Keratinocyte (primary cell): ENCODE measurements around the gene ITGB3. TPM values are rescaled to one million over a fixed set of nuclear protein-coding genes. Genes with fewer than 3 reads are reported as not detected.

ENCODE experiments used
- DNase-seq: peaks from one replicate; pipeline ENCODE4 v3.0.0-alpha.2; 2011; ENCODE audit warnings: low read depth, missing footprints, low spot score
- FAIRE-seq: peaks from 2 replicates; lab custom pipeline; 2011; peaks lifted over from hg19 to GRCh38; lab: Jason Lieb, UNC
- H2AFZ ChIP-seq: 2 replicates; pipeline ENCODE4 v1.6.0; 2012; ENCODE audit warnings: low read length, control low read depth, inconsistent platforms; ENCODE audit not compliant: control insufficient read depth
- H3K27ac ChIP-seq: 2 replicates; pipeline ENCODE4 v1.5.1; 2011; ENCODE audit warnings: low read length; ENCODE audit not compliant: control insufficient read depth, insufficient read depth
- H3K27me3 ChIP-seq: 3 replicates; pipeline ENCODE4 v1.6.0; 2011; ENCODE audit warnings: low read length; ENCODE audit not compliant: control insufficient read depth, insufficient read depth; ENCODE audit errors: extremely low read depth
- H3K36me3 ChIP-seq, 2 experiments: 2 replicates in 1 of 2; 3 replicates in 1 of 2; pipeline ENCODE4 v1.5.1; 2011; ENCODE audit warnings: low read length in 2 of 2, mild to moderate bottlenecking in 1 of 2; ENCODE audit not compliant: control insufficient read depth in 2 of 2, insufficient read depth in 2 of 2; ENCODE audit errors: extremely low read depth in 1 of 2
- H3K4me1 ChIP-seq: 3 replicates; pipeline ENCODE4 v1.5.1; 2011; ENCODE audit warnings: low read length; ENCODE audit not compliant: control insufficient read depth, insufficient read depth; ENCODE audit errors: extremely low read depth
- H3K4me2 ChIP-seq: 3 replicates; pipeline ENCODE4 v1.6.0; 2011; ENCODE audit warnings: low read depth, low read length; ENCODE audit not compliant: control insufficient read depth, insufficient read depth; ENCODE audit errors: extremely low read depth
- H3K4me3 ChIP-seq, 3 experiments: fragments of 200-600 bp in 1 of 3; sonication (generic) in 1 of 3; 2 replicates in 2 of 3; 3 replicates in 1 of 3; pipeline ENCODE4 v1.5.1; 2011 to 2016; ENCODE audit warnings: low read length in 3 of 3, mild to moderate bottlenecking in 3 of 3, control low read depth in 2 of 3, inconsistent platforms in 1 of 3, low read depth in 1 of 3, mixed read lengths in 1 of 3, mixed run types in 1 of 3, moderate library complexity in 1 of 3; ENCODE audit not compliant: control insufficient read depth in 2 of 3, insufficient read depth in 2 of 3; ENCODE audit errors: extremely low read depth in 1 of 3
- H3K79me2 ChIP-seq: 2 replicates; pipeline ENCODE4 v1.6.0; 2012; ENCODE audit warnings: low read length; ENCODE audit not compliant: control insufficient read depth, insufficient read depth
- H3K9ac ChIP-seq: 3 replicates; pipeline ENCODE4 v1.6.0; 2011; ENCODE audit warnings: low read length; ENCODE audit not compliant: control insufficient read depth, insufficient read depth; ENCODE audit errors: extremely low read depth
- H3K9me1 ChIP-seq: 3 replicates; pipeline ENCODE4 v1.6.0; 2011; ENCODE audit warnings: low read length; ENCODE audit not compliant: control insufficient read depth, insufficient read depth; ENCODE audit errors: extremely low read depth
- H3K9me3 ChIP-seq: 2 replicates; pipeline ENCODE4 v1.5.1; 2012; ENCODE audit warnings: low read depth, low read length; ENCODE audit not compliant: control insufficient read depth
- H4K20me1 ChIP-seq: 3 replicates; pipeline ENCODE4 v1.6.0; 2011; ENCODE audit warnings: low read length; ENCODE audit not compliant: control insufficient read depth, insufficient read depth; ENCODE audit errors: extremely low read depth
- EZH2 ChIP-seq: IDR thresholded peaks from one replicate; pipeline ENCODE4 v1.6.1; 2012; ENCODE audit warnings: inconsistent platforms, mild to moderate bottlenecking, low read length, moderate library complexity
- dilution Hi-C: fragments of 300-500 bp; cut with MboI; formaldehyde crosslinking; loops from one replicate; pipeline ENCODE4 v1.7.0; 2020; ENCODE audit warnings: low sequenced_read_pairs; ENCODE audit not compliant: extremely low pct_ligation_motif_present
- polyA plus RNA-seq, 5 experiments: library from polyadenylated mRNA; depleted of rRNA in 3 of 5; stranded (reverse) in 3 of 5; stranded (forward) in 1 of 5; unstranded in 1 of 5; fragments of >200 nt; gene quantifications; 1 replicate in 1 of 5; 2 replicates in 3 of 5; 3 replicates in 1 of 5; pipeline versions ENCODE4 v1.2.1 to v1.2.3, GENCODE V29; 2011 to 2012; ENCODE audit warnings: missing spikeins in 2 of 5, low read depth in 1 of 5, low replicate concordance in 1 of 5
- TF ChIP-seq, protein P1 (sequence below), 3 experiments: IDR thresholded peaks in 1 of 3; conservative IDR thresholded peaks in 1 of 3; optimal IDR thresholded peaks in 1 of 3; 2 replicates in 2 of 3; 3 replicates in 1 of 3; pipeline versions ENCODE3 to v1.5.1; 2011; ENCODE audit warnings: low read length in 3 of 3, mild to moderate bottlenecking in 3 of 3, moderate library complexity in 2 of 3, control low read depth in 1 of 3, inconsistent platforms in 1 of 3; ENCODE audit not compliant: insufficient read depth in 2 of 3; ENCODE audit errors: extremely low read depth in 1 of 3

Gene ITGB3
- polyA plus RNA-seq, 1 donor (not counting 4 experiments of a cell fraction or from before 2014, with no cell fraction given) = not detected

- no peak for TF ChIP-seq EZH2
- TF ChIP-seq, protein P1, sequence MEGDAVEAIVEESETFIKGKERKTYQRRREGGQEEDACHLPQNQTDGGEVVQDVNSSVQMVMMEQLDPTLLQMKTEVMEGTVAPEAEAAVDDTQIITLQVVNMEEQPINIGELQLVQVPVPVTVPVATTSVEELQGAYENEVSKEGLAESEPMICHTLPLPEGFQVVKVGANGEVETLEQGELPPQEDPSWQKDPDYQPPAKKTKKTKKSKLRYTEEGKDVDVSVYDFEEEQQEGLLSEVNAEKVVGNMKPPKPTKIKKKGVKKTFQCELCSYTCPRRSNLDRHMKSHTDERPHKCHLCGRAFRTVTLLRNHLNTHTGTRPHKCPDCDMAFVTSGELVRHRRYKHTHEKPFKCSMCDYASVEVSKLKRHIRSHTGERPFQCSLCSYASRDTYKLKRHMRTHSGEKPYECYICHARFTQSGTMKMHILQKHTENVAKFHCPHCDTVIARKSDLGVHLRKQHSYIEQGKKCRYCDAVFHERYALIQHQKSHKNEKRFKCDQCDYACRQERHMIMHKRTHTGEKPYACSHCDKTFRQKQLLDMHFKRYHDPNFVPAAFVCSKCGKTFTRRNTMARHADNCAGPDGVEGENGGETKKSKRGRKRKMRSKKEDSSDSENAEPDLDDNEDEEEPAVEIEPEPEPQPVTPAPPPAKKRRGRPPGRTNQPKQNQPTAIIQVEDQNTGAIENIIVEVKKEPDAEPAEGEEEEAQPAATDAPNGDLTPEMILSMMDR (optimal IDR thresholded peaks at IDR 0.05 in 1 of 3, IDR thresholded peaks at IDR 0.05 in 1 of 3, conservative IDR thresholded peaks at IDR 0.05 in 1 of 3; ENCODE audit: extremely low read depth in 1 of 3, insufficient read depth in 2 of 3, low read length in 3 of 3) = no peak
Observed at GRCh38 chr17:47218896-47219430, 34.7 kb upstream of the ITGB3 start.

DNA sequence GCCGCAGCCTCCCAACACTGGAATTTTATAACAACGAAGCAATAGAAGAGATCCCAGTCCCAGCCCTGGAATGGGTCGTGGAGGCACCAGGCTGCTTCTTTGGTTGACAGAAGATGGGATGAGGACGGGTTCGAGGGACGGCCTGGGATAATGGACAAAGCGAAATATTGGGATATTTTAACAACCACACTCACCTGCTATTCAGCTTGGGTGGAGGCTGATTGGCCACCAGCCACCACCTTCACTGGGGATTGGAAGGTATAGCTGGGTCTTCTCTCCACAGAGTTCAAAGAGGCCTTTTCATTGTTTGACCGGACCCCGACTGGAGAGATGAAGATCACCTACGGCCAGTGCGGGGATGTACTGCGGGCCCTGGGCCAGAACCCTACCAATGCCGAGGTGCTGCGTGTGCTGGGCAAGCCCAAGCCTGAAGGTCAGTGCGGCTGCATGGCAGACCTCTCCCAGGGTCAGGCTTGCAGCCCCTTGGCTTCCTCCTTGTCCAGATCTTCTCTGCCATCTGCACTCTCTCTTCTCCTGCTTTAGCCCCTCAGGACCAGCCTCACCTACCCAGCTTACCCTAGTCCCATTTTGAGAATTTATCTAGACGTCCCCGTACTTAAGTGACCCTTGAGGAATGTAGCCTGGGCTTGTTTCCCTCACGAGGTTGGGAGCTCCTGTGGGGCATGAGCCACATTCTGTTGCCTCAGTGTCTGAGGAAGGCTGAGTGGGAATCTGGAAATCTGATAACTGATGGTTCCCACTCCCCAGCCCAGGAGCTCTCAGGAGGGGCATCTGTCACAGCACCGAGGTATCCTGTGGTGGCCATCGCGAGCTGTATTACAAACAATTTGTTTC is 33.8 kb upstream of the ITGB3 start:
- no peaks in the 10 kb centered on the region for H3K27me3 ChIP-seq
- dilution Hi-C loops = no loop called here

More at GRCh38 chr17:47218896-47219430, 34.7 kb upstream of the ITGB3 start:
- H3K9ac ChIP-seq = no peak overlapping the region
- no peaks in the 10 kb centered on the region for H3K9me3 ChIP-seq
- no peaks in the 10 kb centered on the region for H3K79me2 ChIP-seq
- H2AFZ ChIP-seq = no peak overlapping the region
- DNase-seq (no peak), FAIRE-seq (no peak)
- H3K27me3 ChIP-seq = no peaks in the 10 kb centered on the region
- peaks cover 10% of the 10 kb centered on the region for H3K4me1 ChIP-seq
- dilution Hi-C loops = no loop called here
- H4K20me1 ChIP-seq = no peaks in the 10 kb centered on the region
- H3K4me2 ChIP-seq = no peak overlapping the region
- no peaks in the 10 kb centered on the region for H3K36me3 ChIP-seq
- no peak overlapping the region for H3K27ac ChIP-seq
- no peak overlapping the region for H3K4me3 ChIP-seq
- no peaks in the 10 kb centered on the region for H3K9me1 ChIP-seq

More for the DNA sequence above, 33.8 kb upstream of the ITGB3 start:
- no peak for FAIRE-seq
- Histone ChIP-seq H3K36me3 (no peaks in the 10 kb centered on the region), H3K79me2 (no peaks in the 10 kb centered on the region), H3K9me3 (no peaks in the 10 kb centered on the region), H3K4me2 (no peak overlapping the region), H3K4me1 (peaks cover 13% of the 10 kb centered on the region), H2AFZ (no peak overlapping the region), H3K9ac (no peak overlapping the region), H3K4me3 (no peak overlapping the region), H4K20me1 (no peaks in the 10 kb centered on the region), H3K27ac (no peak overlapping the region), H3K9me1 (no peaks in the 10 kb centered on the region)
- DNase-seq = no peak
- TF ChIP-seq, protein P1 (optimal IDR thresholded peaks at IDR 0.05 in 1 of 3, IDR thresholded peaks at IDR 0.05 in 1 of 3, conservative IDR thresholded peaks at IDR 0.05 in 1 of 3; ENCODE audit: extremely low read depth in 1 of 3, insufficient read depth in 2 of 3, low read length in 3 of 3) = no peak
- no peak for TF ChIP-seq EZH2
